Activated T-helper 17 cell treated with anti-CD3 and anti-CD28 coated beads, Interleukin-2, amount 50 U/mL, for 72 hours (primary cell): ENCODE measurements around the gene MUSK. TPM values are rescaled to one million over a fixed set of nuclear protein-coding genes. Genes with fewer than 3 reads are reported as not detected.
"Not testable (repeated sequence)": the region's sequence is repeated elsewhere in the genome, so short reads cannot be mapped to it uniquely, and the experiment has no call there.

Experiments
- ATAC-seq: fragments of 150-1000 bp; cut with Tn5 transposase; replicated peaks from 2 replicates; pipeline ENCODE4 v1.10.0; 2021; ENCODE audit warnings: mild to moderate bottlenecking, moderate library complexity
- H3K27ac Mint-ChIP-seq: one replicate; pipeline ENCODE4 v1.8.0; 2022; ENCODE audit warnings: mixed read lengths
- H3K27me3 Mint-ChIP-seq: one replicate; pipeline ENCODE4 v1.8.0; 2022; ENCODE audit warnings: mixed read lengths
- H3K36me3 Mint-ChIP-seq: one replicate; pipeline ENCODE4 v1.8.0; 2022; ENCODE audit warnings: low read depth, mild to moderate bottlenecking, mixed read lengths
- H3K4me1 Mint-ChIP-seq: one replicate; pipeline ENCODE4 v1.8.0; 2022; ENCODE audit warnings: mixed read lengths
- H3K4me3 Mint-ChIP-seq: one replicate; pipeline ENCODE4 v1.8.0; 2022; ENCODE audit warnings: mild to moderate bottlenecking, mixed read lengths
- H3K9me3 Mint-ChIP-seq: one replicate; pipeline ENCODE4 v1.8.0; 2022; ENCODE audit warnings: mixed read lengths
- total RNA-seq, 2 donors: library from RNA; stranded (reverse); gene quantifications; one replicate each; pipeline ENCODE4 v1.2.3, GENCODE V29; 2022

MUSK gene
- total RNA-seq, 2 donors from 2014 or later: not detected

GRCh38 chr9:110762783-110763182, 94.2 kb downstream of the MUSK start:
- H3K4me3 Mint-ChIP-seq: no peak overlapping the region
- H3K27ac Mint-ChIP-seq: no peak overlapping the region
- no peaks in the 10 kb centered on the region for H3K9me3 Mint-ChIP-seq
- no peaks in the 10 kb centered on the region for H3K27me3 Mint-ChIP-seq
- H3K36me3 Mint-ChIP-seq: no peaks in the 10 kb centered on the region
- ATAC-seq: no peak
- no peaks in the 10 kb centered on the region for H3K4me1 Mint-ChIP-seq

GRCh38 chr9:110763568-110763967, 95.0 kb downstream of the MUSK start:
- H3K4me3 Mint-ChIP-seq: no peak overlapping the region
- H3K36me3 Mint-ChIP-seq: no peaks in the 10 kb centered on the region
- no peaks in the 10 kb centered on the region for H3K4me1 Mint-ChIP-seq
- no peak overlapping the region for H3K27ac Mint-ChIP-seq
- no peaks in the 10 kb centered on the region for H3K27me3 Mint-ChIP-seq
- ATAC-seq: no peak
- H3K9me3 Mint-ChIP-seq: no peaks in the 10 kb centered on the region

- Mint-ChIP-seq H3K4me3 (no peak overlapping the region), H3K9me3 (no peaks in the 10 kb centered on the region), H3K36me3 (no peaks in the 10 kb centered on the region), H3K4me1 (no peaks in the 10 kb centered on the region), H3K27ac (no peak overlapping the region), H3K27me3 (no peaks in the 10 kb centered on the region)
- no peak for ATAC-seq
Observed at GRCh38 chr9:110764006-110764405, 95.4 kb downstream of the MUSK start.

- H3K27ac Mint-ChIP-seq: no peak overlapping the region
- ATAC-seq: no peak
- H3K4me3 Mint-ChIP-seq: no peak overlapping the region
- H3K36me3 Mint-ChIP-seq: no peaks in the 10 kb centered on the region
- no peaks in the 10 kb centered on the region for H3K9me3 Mint-ChIP-seq
- no peaks in the 10 kb centered on the region for H3K4me1 Mint-ChIP-seq
- H3K27me3 Mint-ChIP-seq: no peaks in the 10 kb centered on the region
Observed at GRCh38 chr9:110765926-110766325, 97.3 kb downstream of the MUSK start.

- no peak for ATAC-seq
- Mint-ChIP-seq H3K27ac (no peak overlapping the region), H3K4me1 (no peaks in the 10 kb centered on the region), H3K9me3 (no peaks in the 10 kb centered on the region), H3K4me3 (no peak overlapping the region), H3K27me3 (no peaks in the 10 kb centered on the region), H3K36me3 (no peaks in the 10 kb centered on the region)
Observed at GRCh38 chr9:110767559-110768063, 99.0 kb downstream of the MUSK start.

GRCh38 chr9:110768886-110769285, 100.3 kb downstream of the MUSK start:
- H3K27ac Mint-ChIP-seq: no peak overlapping the region
- no peaks in the 10 kb centered on the region for H3K4me1 Mint-ChIP-seq
- H3K27me3 Mint-ChIP-seq: no peaks in the 10 kb centered on the region
- no peaks in the 10 kb centered on the region for H3K36me3 Mint-ChIP-seq
- H3K9me3 Mint-ChIP-seq: no peaks in the 10 kb centered on the region
- ATAC-seq: no peak
- no peak overlapping the region for H3K4me3 Mint-ChIP-seq

- H3K36me3 Mint-ChIP-seq: no peaks in the 10 kb centered on the region
- H3K27ac Mint-ChIP-seq: no peak overlapping the region
- no peak overlapping the region for H3K4me3 Mint-ChIP-seq
- no peaks in the 10 kb centered on the region for H3K4me1 Mint-ChIP-seq
- H3K9me3 Mint-ChIP-seq: no peaks in the 10 kb centered on the region
- H3K27me3 Mint-ChIP-seq: no peaks in the 10 kb centered on the region
- ATAC-seq: no peak
Observed at GRCh38 chr9:110769667-110770066, 101.1 kb downstream of the MUSK start.

- no peak for ATAC-seq
- Mint-ChIP-seq H3K36me3 (no peaks in the 10 kb centered on the region), H3K27ac (no peak overlapping the region), H3K9me3 (no peaks in the 10 kb centered on the region), H3K27me3 (no peaks in the 10 kb centered on the region), H3K4me1 (no peaks in the 10 kb centered on the region), H3K4me3 (no peak overlapping the region)
Observed at GRCh38 chr9:110775724-110776123, 107.1 kb downstream of the MUSK start.

- ATAC-seq: no peak
- Mint-ChIP-seq H3K9me3 (no peaks in the 10 kb centered on the region), H3K4me1 (no peaks in the 10 kb centered on the region), H3K27me3 (no peaks in the 10 kb centered on the region), H3K36me3 (no peaks in the 10 kb centered on the region), H3K27ac (no peak overlapping the region), H3K4me3 (no peak overlapping the region)
Observed at GRCh38 chr9:110776221-110776620, 107.6 kb downstream of the MUSK start.

GRCh38 chr9:110777196-110777875, 108.7 kb downstream of the MUSK start:
- no peak overlapping the region for H3K4me3 Mint-ChIP-seq
- H3K4me1 Mint-ChIP-seq: no peaks in the 10 kb centered on the region
- no peak for ATAC-seq
- H3K9me3 Mint-ChIP-seq: peaks cover 3% of the 10 kb centered on the region
- H3K36me3 Mint-ChIP-seq: no peaks in the 10 kb centered on the region
- no peak overlapping the region for H3K27ac Mint-ChIP-seq
- H3K27me3 Mint-ChIP-seq: no peaks in the 10 kb centered on the region

- Mint-ChIP-seq H3K27me3 (no peaks in the 10 kb centered on the region), H3K4me1 (no peaks in the 10 kb centered on the region), H3K9me3 (peaks cover 3% of the 10 kb centered on the region), H3K36me3 (no peaks in the 10 kb centered on the region), H3K27ac (no peak overlapping the region), H3K4me3 (no peak overlapping the region)
- no peak for ATAC-seq
Observed at GRCh38 chr9:110777876-110778215, 109.3 kb downstream of the MUSK start.

- H3K9me3 Mint-ChIP-seq: peaks cover 3% of the 10 kb centered on the region
- H3K27me3 Mint-ChIP-seq: no peaks in the 10 kb centered on the region
- H3K4me3 Mint-ChIP-seq: no peak overlapping the region
- no peaks in the 10 kb centered on the region for H3K36me3 Mint-ChIP-seq
- H3K27ac Mint-ChIP-seq: no peak overlapping the region
- H3K4me1 Mint-ChIP-seq: no peaks in the 10 kb centered on the region
- no peak for ATAC-seq
Observed at GRCh38 chr9:110782701-110783100, 114.1 kb downstream of the MUSK start.

- H3K27me3 Mint-ChIP-seq: no peaks in the 10 kb centered on the region
- no peaks in the 10 kb centered on the region for H3K36me3 Mint-ChIP-seq
- H3K9me3 Mint-ChIP-seq: peaks cover 3% of the 10 kb centered on the region
- H3K27ac Mint-ChIP-seq: no peak overlapping the region
- no peak overlapping the region for H3K4me3 Mint-ChIP-seq
- no peak for ATAC-seq
- no peaks in the 10 kb centered on the region for H3K4me1 Mint-ChIP-seq
Observed at GRCh38 chr9:110784309-110784708, 115.7 kb downstream of the MUSK start.

GRCh38 chr9:110785166-110785565, 116.6 kb downstream of the MUSK start:
- no peaks in the 10 kb centered on the region for H3K4me1 Mint-ChIP-seq
- peaks cover 3% of the 10 kb centered on the region for H3K9me3 Mint-ChIP-seq
- H3K27ac Mint-ChIP-seq: no peak overlapping the region
- no peak for ATAC-seq
- H3K4me3 Mint-ChIP-seq: no peak overlapping the region
- H3K27me3 Mint-ChIP-seq: no peaks in the 10 kb centered on the region
- no peaks in the 10 kb centered on the region for H3K36me3 Mint-ChIP-seq

- not testable (repeated sequence) for H3K9me3 Mint-ChIP-seq, H3K27me3 Mint-ChIP-seq, H3K4me1 Mint-ChIP-seq, H3K4me3 Mint-ChIP-seq, H3K36me3 Mint-ChIP-seq, H3K27ac Mint-ChIP-seq, ATAC-seq
Observed at GRCh38 chr9:110788396-110788795, 119.8 kb downstream of the MUSK start.

GRCh38 chr9:110788871-110789270, 120.3 kb downstream of the MUSK start:
- ATAC-seq: no peak

More at GRCh38 chr9:110788871-110789270, 120.3 kb downstream of the MUSK start:
- H3K4me3 Mint-ChIP-seq: no peak overlapping the region
- no peaks in the 10 kb centered on the region for H3K9me3 Mint-ChIP-seq
- no peak overlapping the region for H3K27ac Mint-ChIP-seq
- no peaks in the 10 kb centered on the region for H3K27me3 Mint-ChIP-seq
- no peaks in the 10 kb centered on the region for H3K4me1 Mint-ChIP-seq
- no peaks in the 10 kb centered on the region for H3K36me3 Mint-ChIP-seq
